Lower leg skin (tissue), 4 donors: ENCODE measurements around the gene LRRC47. TPM values are rescaled to one million over a fixed set of nuclear protein-coding genes. Genes with fewer than 3 reads are reported as not detected.

ENCODE experiments used
- DNase-seq, 2 donors: peaks; one replicate each; pipeline ENCODE4 v3.0.0-alpha.2; 2019; ENCODE audit warnings: low spot score in 2 of 2
- H3K4me3 ChIP-seq: fragments of 200-600 bp; sonication (generic); 2 replicates; pipeline ENCODE4 v1.5.1; 2017; ENCODE audit warnings: mild to moderate bottlenecking, low read depth; ENCODE audit not compliant: poor library complexity, severe bottlenecking
- CTCF ChIP-seq, 3 donors: fragments of 450-650 bp; IDR thresholded peaks; one replicate each; pipeline ENCODE4 v1.5.1; 2016; ENCODE audit warnings: antibody characterized with exemption in 3 of 3, mild to moderate bottlenecking in 3 of 3, moderate library complexity in 2 of 3
- POLR2A ChIP-seq, 2 donors: fragments of 450-650 bp; IDR thresholded peaks; one replicate each; pipeline ENCODE4 v1.6.1; 2016 to 2017; ENCODE audit warnings: antibody characterized with exemption in 2 of 2, mild to moderate bottlenecking in 1 of 2, moderate library complexity in 1 of 2
- WGBS, 2 donors: methylation state at CpG; one replicate each; pipeline ENCODE4 v1.1.5; 2018; 5-methylcytosine and 5-hydroxymethylcytosine counted together
- intact Hi-C: fragments of 100-400 bp; cut with DNase I; formaldehyde crosslinking; loops from one replicate; pipeline ENCODE4 v1.15.0; 2023; ENCODE audit warnings: low total_unique reads
- total RNA-seq, 4 donors: library from RNA; depleted of rRNA; stranded (reverse); fragments of >200 nt; gene quantifications; one replicate each; pipeline ENCODE4 v1.1.0, GENCODE V29; 2016

LRRC47 gene
- total RNA-seq, 4 donors from 2014 or later: 43.6 to 55.3 (median 49.7) TPM

- intact Hi-C loops: no loop called here
- DNase-seq: no peak
- 83 to 88% methylated on average over 8 of the region's 8 CpGs for WGBS, 2 donors
- no peak overlapping the region for H3K4me3 ChIP-seq
- TF ChIP-seq CTCF (IDR thresholded peaks at IDR 0.05) (no peak), POLR2A (IDR thresholded peaks at IDR 0.05) (no peak)
These were observed 24.0 kb upstream of the LRRC47 start for GRCh38 chr1:3820316-3820715.

- no peak overlapping the region for H3K4me3 ChIP-seq
- TF ChIP-seq CTCF (IDR thresholded peaks at IDR 0.05) (no peak), POLR2A (IDR thresholded peaks at IDR 0.05) (no peak)
- no peak for DNase-seq
- intact Hi-C loops: no loop called here
- WGBS, 2 donors: 37 to 40% methylated on average over 10 of the region's 10 CpGs
These were observed 23.5 kb upstream of the LRRC47 start for GRCh38 chr1:3819771-3820200.

GRCh38 chr1:3817821-3818597 lies 21.7 kb upstream of the LRRC47 start:
- TF ChIP-seq CTCF (IDR thresholded peaks at IDR 0.05) (no peak), POLR2A (IDR thresholded peaks at IDR 0.05) (no peak)
- H3K4me3 ChIP-seq: no peak overlapping the region
- 91% methylated on average over 28 of the region's 28 CpGs for WGBS, 2 donors
- intact Hi-C loops: no loop called here
- no peak for DNase-seq

GRCh38 chr1:3817138-3817740 lies 20.9 kb upstream of the LRRC47 start:
- intact Hi-C loops: no loop called here
- TF ChIP-seq POLR2A (IDR thresholded peaks at IDR 0.05): no peak
- no peak for TF ChIP-seq CTCF (IDR thresholded peaks at IDR 0.05)
- H3K4me3 ChIP-seq: no peak overlapping the region
- no peak for DNase-seq
- 94 to 96% methylated on average over 17 of the region's 17 CpGs for WGBS, 2 donors

- H3K4me3 ChIP-seq: no peak overlapping the region
- DNase-seq: no peak
- intact Hi-C loops: no loop called here
- WGBS, 2 donors: 91% methylated on average over 35 to 38 of the region's 38 CpGs
- TF ChIP-seq CTCF (IDR thresholded peaks at IDR 0.05): no peak
These were observed 20.2 kb upstream of the LRRC47 start for GRCh38 chr1:3816331-3817137.
